ENCODE results near the gene TRPC4. TPM values are rescaled to one million over a fixed set of nuclear protein-coding genes. Genes with fewer than 3 reads are reported as not detected.
"Not testable (repeated sequence)": the region's sequence is repeated elsewhere in the genome, so short reads cannot be mapped to it uniquely, and the experiment has no call there.

Gene TRPC4
- polyA plus RNA-seq, 3 donors, result 4.9 to 6.2 (median 4.9) TPM

DNA sequence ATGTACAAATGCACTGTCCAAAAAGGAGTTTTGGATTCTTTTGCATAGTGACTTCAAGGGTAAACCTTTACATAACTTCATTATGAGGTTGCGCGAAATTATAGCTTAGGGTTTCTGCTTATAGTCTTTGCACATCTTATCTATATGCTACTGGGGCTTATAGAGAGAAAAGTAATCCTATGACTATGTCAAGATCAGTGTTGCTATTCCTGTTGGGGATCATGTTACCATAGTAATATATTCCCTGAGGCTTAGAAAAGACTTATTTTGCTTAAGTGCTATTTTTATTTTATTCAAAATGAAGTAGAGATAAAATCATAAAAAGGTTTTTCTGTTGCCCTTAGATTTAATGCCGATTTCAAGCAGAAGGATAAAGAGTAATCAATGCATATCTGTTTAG, 256.3 kb downstream of the TRPC4 start:
- DNase-seq (ENCODE audit: low read depth in 3 of 3, low spot score in 2 of 3), result no peak

DNA sequence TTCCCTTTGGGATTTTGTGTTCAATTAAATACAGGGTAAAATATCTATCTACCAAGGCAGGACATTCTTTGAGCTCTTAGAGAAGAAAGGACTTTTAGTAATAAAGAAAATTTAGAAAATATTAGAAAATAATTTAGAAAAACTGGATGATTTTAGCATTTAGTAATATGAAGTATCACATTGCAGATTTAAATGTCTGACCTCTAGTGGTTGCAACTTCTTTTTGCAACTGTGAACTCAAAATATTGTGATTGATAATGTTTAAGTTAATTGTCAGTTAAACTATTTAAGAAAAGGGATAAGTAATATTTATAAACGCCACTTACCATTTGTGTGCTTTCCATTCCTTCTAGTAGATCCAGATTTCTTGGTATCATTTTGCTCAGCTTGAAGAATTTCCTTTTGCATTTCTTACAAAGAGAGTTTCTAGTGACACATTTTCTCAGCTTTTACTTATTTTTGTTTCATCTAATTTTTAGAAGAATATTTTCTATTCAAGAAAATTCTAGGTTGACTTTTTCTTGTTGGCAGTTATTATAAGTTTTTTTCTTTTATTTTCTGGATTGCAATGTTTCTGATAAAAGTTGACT, 260.7 kb downstream of the TRPC4 start:
- DNase-seq (ENCODE audit: low read depth in 3 of 3, low spot score in 2 of 3), result no peak

DNA sequence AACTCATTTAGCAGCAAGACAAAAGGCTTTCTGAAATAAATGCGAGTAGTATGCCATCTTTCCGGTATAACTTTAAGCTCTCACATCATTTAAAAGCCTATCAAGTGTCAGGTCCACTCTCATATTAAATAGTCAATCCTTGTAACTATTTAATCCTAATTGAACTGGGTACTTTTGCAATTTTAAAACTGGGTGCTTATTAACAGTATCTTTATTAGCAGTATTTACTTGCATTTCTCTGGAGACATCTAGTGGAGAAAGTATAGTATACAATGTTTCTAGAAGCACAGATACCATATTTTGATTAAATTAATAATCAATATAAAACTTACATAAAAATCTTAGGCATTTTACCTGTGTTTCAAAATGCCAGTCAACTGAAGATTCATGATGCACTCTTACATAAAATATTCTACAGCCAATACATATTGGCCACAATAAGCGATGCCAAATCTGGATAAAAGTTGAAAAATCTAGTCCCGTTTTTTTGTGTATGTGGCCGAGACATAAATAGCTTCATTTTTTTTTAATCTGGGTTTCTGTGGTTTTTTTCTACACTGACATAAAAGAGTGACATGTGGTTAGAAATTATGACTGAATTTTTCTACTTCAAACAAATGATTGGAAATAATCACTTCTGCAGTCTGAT, 266.7 kb downstream of the TRPC4 start:
- DNase-seq (ENCODE audit: low read depth in 3 of 3, low spot score in 2 of 3), result no peak

DNA sequence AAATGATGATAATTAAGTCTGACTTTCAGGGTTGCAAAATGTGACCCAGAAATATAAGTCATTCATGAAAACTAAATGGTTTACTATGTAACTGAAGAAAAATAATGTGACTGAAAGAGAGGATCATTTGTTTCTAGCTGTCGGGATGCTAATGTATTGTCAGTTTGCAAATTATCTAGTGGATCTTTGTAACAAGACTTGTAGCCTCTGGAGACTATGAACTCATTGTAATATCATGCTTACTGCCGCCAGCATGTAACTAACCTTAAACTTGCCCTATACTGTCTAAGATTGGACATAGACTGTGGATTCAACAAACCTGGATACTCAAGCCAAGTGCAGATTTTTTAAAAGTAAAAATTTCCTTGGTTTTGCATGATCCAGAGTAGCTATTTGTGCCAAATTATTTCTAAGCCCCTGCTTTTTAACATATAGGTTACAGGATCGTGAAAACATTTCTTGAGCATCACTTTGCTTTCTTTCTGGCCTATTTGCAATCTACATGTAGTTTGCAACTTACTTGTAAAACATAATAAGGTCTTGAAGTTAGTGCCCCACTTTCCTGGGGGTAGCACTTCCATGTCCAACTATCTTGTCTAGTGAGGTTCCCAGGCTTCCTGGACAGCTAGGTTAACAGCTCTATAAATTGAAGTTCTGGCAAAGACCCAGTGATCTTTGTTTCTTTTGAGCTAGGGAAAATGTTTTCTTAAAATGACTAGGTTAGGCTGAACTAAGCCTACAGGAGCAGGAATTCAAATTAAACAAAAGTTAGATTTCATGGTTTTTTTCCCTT, 267.7 kb downstream of the TRPC4 start:
- DNase-seq (ENCODE audit: low read depth in 3 of 3, low spot score in 2 of 3), result no peak

DNA sequence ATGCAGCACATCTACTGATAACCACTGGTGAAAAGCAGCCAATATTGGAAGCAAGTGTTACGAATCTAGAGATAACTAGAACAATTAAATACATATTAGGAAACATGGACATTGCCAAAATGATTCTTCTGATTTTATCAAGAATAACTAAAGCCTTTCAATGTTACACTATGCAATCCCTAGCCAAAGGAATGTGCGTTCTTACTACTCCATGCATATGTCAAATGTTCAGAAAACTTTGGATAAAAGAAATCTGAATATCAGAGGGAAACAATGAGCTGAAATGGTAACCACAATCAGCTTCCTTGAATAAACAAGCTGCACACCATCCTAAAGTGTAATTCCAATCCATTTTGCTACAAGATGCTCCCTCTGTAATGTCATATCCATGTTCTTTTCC, 270.1 kb downstream of the TRPC4 start:
- no peak for DNase-seq (ENCODE audit: low read depth in 3 of 3, low spot score in 2 of 3)

DNA sequence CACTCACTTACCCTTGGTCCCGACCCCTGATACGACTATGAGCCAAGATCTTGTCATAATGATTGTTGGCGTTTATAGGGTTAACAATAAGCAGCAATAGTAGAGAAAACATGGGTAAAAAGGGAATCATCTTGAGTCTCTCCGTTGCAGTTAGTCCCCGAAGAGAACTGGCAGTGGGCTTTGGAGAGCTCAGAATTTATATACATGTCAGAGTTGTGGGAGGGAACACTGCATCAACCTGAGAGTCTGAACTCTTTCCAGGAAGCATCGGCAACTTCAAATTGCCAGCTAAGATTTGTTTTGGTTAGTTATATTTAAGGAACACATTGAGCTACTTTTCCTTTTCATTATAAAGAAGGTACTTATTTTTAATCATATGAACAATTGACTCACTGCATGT, 271.0 kb downstream of the TRPC4 start, which contains the start of gene POSTN:
POSTN (minus strand) TSS at position 172 of the 400 bp plus-strand sequence; CDS start at position 130, 42 bp downstream.
- DNase-seq (ENCODE audit: low read depth in 3 of 3, low spot score in 2 of 3), result no peak

DNA sequence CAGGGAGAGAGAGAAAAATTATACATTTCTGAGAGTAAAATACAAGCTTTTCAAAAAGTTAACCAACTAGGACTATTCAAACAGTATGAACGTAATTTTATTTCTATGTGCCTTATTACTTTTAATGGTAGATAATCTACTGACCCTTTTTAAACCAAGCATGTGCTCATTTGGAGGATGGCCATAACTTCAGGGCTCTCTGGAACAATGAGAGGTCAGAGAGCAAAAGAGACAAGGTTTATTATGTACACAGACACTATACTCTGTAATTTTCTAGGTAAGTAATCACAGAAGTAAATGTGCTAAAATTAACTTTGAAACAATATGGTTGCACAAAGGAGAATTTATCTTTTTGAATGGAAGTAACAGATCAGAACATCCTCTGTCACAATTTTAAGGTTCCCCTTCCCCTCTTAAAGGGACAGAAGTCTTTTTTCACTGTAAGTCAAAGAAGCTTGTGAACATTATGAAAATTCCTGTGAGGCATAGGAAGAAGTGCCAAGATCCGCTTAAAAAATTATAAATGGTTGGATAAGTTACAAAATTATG, 272.0 kb downstream of the TRPC4 start:
- DNase-seq (ENCODE audit: low read depth in 3 of 3, low spot score in 2 of 3), result no peak

DNA sequence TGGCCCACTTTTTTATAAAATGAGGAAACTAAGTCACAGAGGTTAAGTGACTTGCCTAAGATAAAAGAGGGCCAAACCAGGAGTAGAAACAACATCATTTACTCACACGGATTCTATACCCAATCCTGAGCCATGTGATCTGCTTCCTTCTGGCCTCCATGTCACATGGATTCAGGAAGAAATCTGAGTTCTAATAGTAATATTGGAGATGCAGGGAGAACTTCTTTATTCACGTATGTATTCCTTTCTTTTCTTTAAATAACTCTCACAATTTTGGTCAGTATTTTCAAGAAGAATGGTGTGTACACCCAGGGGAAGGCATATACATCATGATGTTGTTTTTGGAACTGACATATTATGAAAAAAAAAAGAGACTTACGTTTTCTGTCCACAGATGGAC, 272.8 kb downstream of the TRPC4 start:
- DNase-seq (ENCODE audit: low read depth in 3 of 3, low spot score in 2 of 3), result no peak

DNA sequence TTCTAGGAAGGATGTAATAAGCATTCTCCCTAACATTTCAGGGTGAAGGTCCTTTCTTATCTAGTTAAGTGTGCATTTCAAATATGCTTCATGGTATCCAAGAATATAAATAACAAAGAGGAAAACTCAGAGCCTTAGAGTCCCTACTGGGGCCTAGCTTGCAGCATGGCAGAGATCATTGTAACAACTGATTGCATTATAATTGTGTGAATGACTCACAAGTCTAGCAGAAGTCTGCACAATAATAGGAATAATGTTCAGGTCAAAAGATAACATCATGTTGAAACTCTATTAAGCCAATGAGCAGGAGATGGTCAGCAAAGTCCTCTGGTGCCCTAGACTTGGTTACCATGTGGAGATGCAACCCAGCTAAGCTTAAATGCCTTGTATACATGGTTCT, 274.4 kb downstream of the TRPC4 start:
- no peak for DNase-seq (ENCODE audit: low read depth in 3 of 3, low spot score in 2 of 3)

DNA sequence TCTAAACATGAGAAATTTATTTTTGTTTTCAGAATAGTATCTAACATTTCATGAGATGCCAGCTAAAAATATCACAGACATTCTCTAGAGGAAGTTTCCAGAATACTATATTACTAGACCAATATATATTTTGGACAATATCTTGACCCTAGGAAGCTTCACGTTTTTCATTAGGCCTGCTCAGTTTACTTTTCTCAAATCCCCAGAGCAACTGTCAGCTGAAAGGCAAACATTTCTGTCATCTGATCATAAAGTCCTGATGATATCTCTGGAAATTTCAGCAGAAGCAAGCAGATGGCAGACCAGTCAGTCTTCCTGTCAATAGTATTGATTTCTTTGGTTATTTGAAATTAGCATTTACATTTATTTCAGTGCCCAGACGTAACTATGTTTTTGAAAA, 275.0 kb downstream of the TRPC4 start:
- DNase-seq (ENCODE audit: low read depth in 3 of 3, low spot score in 2 of 3), result no peak

DNA sequence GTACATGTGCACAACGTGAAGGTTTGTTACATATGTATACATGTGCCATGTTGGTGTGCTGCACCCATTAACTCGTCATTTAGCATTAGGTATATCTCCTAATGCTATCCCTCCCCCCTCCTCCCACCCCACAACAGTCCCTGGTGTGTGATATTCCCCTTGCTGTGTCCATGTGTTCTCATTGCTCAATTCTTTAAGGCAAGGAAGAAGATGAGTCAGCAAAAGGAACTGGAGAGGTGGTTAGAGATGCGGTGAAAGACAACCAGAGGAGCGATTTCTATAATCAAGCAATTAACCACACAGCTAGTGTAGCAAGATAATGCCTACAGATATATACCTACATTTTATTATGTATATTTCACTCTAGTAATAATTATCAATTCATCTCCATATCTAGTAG, 280.2 kb downstream of the TRPC4 start:
- DNase-seq (ENCODE audit: low read depth in 3 of 3, low spot score in 2 of 3), result not testable (repeated sequence)

DNA sequence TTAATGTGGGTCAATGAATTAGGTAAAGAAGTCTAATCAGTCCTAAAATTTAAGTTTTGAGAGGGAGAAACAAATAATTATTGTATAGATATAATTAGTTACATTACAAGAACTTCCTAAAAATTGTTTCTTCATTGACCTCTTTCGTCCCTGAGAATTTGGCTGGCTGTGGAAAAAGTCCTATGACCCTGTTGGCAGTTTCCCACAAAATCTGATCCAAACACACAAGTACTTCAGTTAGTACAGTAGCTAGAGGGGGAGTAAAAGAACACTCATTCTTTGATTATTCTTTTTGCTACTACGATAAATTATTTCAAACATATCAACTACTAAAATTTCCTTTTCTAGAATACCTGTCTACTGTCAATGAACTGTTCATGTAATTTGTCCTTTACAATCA, 282.3 kb downstream of the TRPC4 start:
- no peak for DNase-seq (ENCODE audit: low read depth in 3 of 3, low spot score in 2 of 3)

Data from right renal cortex interstitium (tissue), 3 donors.